Measurements from ENCODE around the gene PPP3CA. TPM values are rescaled to one million over a fixed set of nuclear protein-coding genes. Genes with fewer than 3 reads are reported as not detected.
A peak's percentile ranks its signal among the peaks of the same experiment; 100 is the strongest.
"Not testable (repeated sequence)": the region's sequence is repeated elsewhere in the genome, so short reads cannot be mapped to it uniquely, and the experiment has no call there.

The PPP3CA gene
- total RNA-seq, 1 donor, result 26.7 TPM

DNA sequence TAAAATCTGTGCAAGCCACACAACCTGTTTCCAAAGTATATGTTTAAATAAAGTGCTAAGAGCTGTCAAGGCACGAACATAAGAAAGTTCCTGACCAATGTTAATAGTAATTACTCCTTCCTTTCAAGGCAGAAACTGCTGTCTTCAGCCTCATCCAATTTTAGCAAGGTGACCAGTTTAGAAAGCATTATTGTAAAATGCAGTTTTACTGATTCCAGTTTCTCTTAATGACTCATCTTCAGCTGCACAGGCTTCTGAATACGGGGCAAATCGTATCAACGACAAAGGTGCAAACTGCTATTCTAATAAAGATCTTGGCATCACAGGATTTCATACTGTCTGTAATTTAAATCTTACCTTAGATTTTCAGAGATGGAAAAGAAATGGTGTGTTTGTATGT, 87.5 kb downstream of the PPP3CA start:
- no peak for DNase-seq (ENCODE audit: low read depth in 2 of 3, low spot score in 2 of 3)

DNA sequence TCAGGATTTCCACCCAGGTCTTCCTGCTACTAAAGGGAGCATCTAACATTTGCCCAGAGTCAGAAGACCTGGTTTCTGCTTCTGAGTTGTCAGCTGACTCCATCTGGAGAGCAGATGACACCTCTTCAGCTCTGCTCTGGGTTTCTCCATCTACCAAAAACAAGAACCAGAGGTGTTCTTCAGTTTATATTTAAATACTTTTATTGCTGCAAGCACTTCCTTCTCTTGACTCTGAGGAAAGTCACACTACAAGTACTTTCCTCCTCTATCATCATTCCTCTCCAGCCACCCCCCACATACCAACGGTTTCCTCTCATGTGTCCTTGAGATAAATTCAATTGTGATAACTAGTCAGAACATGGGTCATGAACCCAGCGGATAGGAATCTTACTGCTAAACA, 88.4 kb downstream of the PPP3CA start:
- peak in 1 of 3 donors; percentile 25 for DNase-seq (ENCODE audit: low read depth in 2 of 3, low spot score in 2 of 3)

- no peak for DNase-seq (ENCODE audit: low read depth in 2 of 3, low spot score in 2 of 3)
Measured at GRCh38 chr4:101256222-101256621, 91.1 kb downstream of the PPP3CA start.

GRCh38 chr4:101254776-101255175, 92.5 kb downstream of the PPP3CA start:
- no peak for DNase-seq (ENCODE audit: low read depth in 2 of 3, low spot score in 2 of 3)

DNA sequence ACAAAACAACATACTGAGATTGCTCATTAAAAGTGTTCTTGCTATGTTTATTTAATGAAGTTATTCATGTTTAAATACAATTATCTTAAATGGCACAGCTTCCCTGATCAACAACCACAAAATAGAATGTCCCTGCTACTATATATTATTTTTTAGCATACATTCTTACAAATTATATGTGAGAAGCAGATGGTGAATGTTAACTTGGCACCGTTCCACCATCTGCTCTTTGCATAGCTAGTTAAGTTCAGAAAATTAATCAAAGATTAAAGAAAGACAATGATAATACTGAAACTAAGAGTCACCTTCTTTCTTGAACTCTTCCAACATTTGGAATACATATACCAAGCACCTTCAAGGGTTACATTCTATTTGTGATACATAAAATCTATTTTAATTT, 94.2 kb downstream of the PPP3CA start:
- DNase-seq (ENCODE audit: low read depth in 2 of 3, low spot score in 2 of 3), result no peak

GRCh38 chr4:101252721-101253120, 94.6 kb downstream of the PPP3CA start:
- no peak for DNase-seq (ENCODE audit: low read depth in 2 of 3, low spot score in 2 of 3)

DNA sequence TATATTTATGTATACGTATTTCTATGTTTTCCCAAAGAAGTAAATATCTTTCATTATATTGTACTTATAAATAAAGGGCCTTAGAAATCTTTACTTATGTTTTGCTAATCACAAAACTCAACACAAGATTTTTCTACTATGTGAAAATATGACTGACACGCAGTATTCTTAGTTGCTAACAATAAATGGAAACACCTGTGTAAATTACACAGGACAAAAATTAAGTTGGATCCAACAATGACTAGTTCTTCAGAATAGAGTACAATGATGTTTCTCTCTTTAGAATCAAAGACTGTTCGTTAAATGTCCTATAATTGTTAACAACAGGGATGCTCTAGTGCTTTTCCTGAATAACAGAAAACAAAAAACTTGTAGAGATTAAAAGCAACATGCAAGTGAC, 96.1 kb downstream of the PPP3CA start:
- DNase-seq (ENCODE audit: low read depth in 2 of 3, low spot score in 2 of 3), result no peak

DNA sequence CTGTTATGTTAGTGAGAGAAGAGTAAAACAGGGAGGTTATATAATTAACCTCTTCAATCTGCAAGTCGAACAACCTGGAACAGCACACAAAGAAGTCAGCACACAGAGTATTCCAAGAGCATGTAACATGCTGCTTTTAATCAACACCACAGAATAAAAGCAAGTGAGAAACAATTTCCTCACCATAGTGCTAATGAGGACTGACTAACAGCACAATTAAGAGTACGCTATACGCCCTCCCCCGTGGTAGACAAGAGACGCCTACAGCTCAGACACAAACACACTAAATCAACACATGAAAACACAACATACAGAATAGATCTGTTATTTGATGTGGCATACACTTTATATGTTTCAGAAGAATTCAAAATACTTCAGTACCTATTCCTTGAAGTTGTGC, 103.0 kb downstream of the PPP3CA start:
- DNase-seq (ENCODE audit: low read depth in 2 of 3, low spot score in 2 of 3), result no peak

DNA sequence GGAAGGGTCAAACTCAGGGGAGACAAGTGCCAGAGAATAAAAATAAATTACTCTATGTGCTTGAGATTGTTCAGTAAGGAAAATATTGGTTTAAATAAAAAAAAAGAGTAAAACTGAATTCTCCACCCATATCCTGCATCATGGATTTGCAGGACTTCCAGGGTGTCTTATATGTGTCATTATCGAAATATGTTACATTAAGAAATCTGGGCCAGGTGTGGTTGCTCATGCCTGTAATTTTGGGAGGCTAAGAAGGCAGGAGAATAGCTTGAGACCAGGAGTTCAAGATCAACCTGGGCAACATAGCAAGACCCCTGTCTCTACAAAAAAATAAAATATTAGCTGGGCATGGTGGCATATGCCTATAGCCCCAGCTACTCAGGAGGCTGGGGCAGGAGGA, 104.9 kb downstream of the PPP3CA start:
- DNase-seq (ENCODE audit: low read depth in 2 of 3, low spot score in 2 of 3), result no peak

- DNase-seq (ENCODE audit: low read depth in 2 of 3, low spot score in 2 of 3), result no peak
Measured at GRCh38 chr4:101240099-101240498, 107.2 kb downstream of the PPP3CA start.

GRCh38 chr4:101239665-101240064, 107.7 kb downstream of the PPP3CA start:
- DNase-seq (ENCODE audit: low read depth in 2 of 3, low spot score in 2 of 3), result no peak

DNA sequence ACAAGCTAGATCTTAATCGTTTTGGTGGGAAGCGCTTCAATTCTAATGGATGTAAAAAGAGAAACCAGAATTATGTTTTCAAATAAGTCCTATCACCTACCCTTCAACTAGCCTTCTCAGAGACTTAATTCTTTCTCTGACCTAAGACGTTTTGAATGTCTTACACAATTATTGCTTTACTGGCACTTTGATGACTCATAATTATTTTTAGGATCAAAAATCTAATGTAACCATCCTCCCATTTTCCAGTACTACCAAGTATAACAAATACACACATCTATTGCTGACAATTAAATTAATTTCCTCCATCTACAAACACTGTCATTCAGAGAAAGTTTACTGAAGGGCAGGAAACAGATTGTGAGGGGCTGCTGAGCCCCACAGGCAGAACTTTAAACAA, 108.6 kb downstream of the PPP3CA start:
- peak in 1 of 3 donors; percentile 30 for DNase-seq (ENCODE audit: low read depth in 2 of 3, low spot score in 2 of 3)

GRCh38 chr4:101237773-101238172, 109.6 kb downstream of the PPP3CA start:
- DNase-seq (ENCODE audit: low read depth in 2 of 3, low spot score in 2 of 3), result no peak

DNA sequence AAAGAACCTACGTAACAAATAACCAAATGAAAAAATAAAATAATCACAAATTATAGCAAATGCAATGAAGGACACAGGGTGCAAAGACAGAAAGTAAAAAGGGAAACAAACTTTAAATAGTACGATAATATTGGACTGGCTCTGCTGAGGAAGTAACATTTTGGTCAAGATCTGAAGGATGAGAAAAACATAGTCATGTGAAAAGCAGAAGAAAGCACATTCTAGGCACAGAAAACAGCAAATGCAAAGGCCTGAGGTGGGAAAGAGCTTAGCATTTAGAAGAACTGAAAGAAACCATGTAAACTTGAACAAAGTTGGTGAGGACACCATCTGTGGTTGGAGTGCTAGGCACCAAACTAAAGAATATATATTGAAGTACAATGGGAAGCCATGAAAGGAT, 111.2 kb downstream of the PPP3CA start:
- no peak for DNase-seq (ENCODE audit: low read depth in 2 of 3, low spot score in 2 of 3)

- DNase-seq (ENCODE audit: low read depth in 2 of 3, low spot score in 2 of 3), result not testable (repeated sequence)
Measured at GRCh38 chr4:101234141-101234540, 113.2 kb downstream of the PPP3CA start.

GRCh38 chr4:101232074-101232776, 115.1 kb downstream of the PPP3CA start:
- DNase-seq (ENCODE audit: low read depth in 2 of 3, low spot score in 2 of 3), result peak in 2 of 3 donors; percentile 24 to 43

DNA sequence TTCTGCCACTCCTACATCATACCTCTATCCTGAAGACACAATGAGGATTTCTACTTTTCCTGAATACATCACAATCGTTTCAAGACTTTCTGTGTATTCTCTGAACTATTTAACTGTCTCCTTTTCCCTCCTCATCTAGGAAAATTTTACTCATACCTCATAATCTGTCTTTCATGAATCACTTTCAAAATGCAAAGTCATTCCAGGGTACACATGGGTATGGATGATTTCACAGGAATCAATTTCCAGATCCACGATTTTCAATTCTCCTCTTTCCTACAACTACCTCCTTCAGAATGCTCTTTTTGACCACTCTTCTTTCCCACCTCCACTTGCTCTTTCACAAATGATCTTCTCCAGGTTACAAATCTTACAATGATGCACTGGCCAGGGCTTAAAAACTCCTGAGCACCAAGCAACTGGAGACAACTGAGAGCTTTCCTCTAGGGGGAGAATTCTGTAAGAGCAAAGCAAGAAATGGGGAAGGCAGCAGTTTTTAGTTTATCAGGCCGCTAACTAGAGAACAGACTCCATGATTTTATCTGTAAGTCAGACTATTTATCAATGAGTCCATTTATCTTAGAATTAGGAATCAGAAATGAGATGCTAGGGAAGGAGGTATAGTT, 116.4 kb downstream of the PPP3CA start:
- DNase-seq (ENCODE audit: low read depth in 2 of 3, low spot score in 2 of 3), result no peak

GRCh38 chr4:101229116-101229515, 118.2 kb downstream of the PPP3CA start:
- DNase-seq (ENCODE audit: low read depth in 2 of 3, low spot score in 2 of 3), result no peak

DNA sequence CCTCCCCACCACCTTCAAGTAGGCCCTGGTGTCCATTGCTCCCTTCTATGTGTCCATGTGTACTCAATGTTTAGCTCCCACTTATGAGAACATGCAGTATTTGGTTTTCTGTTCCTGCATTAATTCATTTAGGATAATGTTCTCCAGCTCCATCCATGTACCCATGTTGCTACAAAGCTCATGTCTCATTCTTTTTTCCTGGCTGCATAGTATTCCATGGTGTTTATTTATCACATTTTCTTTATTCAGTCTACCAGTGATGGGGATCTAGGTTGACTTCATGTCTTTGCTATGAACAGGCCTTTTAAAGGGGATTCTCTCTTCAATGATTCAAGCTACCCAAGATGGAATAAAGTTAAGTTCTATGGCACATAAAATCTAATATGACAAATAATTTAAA, 119.6 kb downstream of the PPP3CA start:
- no peak for DNase-seq (ENCODE audit: low read depth in 2 of 3, low spot score in 2 of 3)

- DNase-seq (ENCODE audit: low read depth in 2 of 3, low spot score in 2 of 3), result no peak
Measured at GRCh38 chr4:101224358-101225218, 122.7 kb downstream of the PPP3CA start.

GRCh38 chr4:101222156-101222845, 125.0 kb downstream of the PPP3CA start:
- DNase-seq (ENCODE audit: low read depth in 2 of 3, low spot score in 2 of 3), result no peak
